Hepatocyte (in vitro differentiated cells): ENCODE measurements around the gene GOLGA8T.
"Not testable (repeated sequence)": the region's sequence is repeated elsewhere in the genome, so short reads cannot be mapped to it uniquely, and the experiment has no call there.

Experiments used
- EZH2 ChIP-seq: fragments of 200-600 bp; sonication (generic); IDR thresholded peaks from 2 replicates; pipeline ENCODE4 v1.6.1; 2016; ENCODE audit warnings: antibody characterized with exemption, mild to moderate bottlenecking, borderline replicate concordance
- EZH2phosphoT487 ChIP-seq: fragments of 200-600 bp; sonication (generic); IDR thresholded peaks from one replicate; pipeline ENCODE4 v1.6.1; 2018; ENCODE audit warnings: antibody characterized with exemption, mild to moderate bottlenecking, low read depth, moderate library complexity; ENCODE audit not compliant: unreplicated experiment, severe bottlenecking
- TF ChIP-seq, protein P1 (sequence below): fragments of 200-600 bp; sonication (generic); IDR thresholded peaks from 2 replicates; pipeline ENCODE4 v1.5.1; 2016; ENCODE audit warnings: antibody characterized with exemption, mild to moderate bottlenecking; ENCODE audit not compliant: poor library complexity

DNA sequence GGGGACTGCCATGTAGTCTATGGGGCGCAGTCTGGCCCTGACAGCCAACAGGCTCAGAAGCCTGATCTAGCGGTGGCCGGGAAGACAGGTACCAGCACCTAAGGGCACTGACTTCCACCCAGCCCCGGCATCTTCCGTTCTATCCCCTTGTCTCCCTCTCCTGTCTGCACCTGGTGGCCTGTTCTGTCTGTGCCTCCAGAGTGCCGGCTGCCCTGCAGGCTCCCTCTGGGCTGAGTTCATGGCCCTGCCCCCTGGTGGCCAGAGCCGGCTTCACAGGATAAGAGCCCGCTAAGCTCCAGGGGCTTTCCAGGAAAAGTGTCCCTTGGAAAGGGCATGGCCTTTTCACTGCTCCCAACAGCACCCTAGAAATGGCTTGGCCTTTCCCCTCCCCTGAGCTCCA lies 37.0 kb upstream of the GOLGA8T start:
- TF ChIP-seq EZH2, EZH2phosphoT487: not testable (repeated sequence)
- TF ChIP-seq, protein P1, sequence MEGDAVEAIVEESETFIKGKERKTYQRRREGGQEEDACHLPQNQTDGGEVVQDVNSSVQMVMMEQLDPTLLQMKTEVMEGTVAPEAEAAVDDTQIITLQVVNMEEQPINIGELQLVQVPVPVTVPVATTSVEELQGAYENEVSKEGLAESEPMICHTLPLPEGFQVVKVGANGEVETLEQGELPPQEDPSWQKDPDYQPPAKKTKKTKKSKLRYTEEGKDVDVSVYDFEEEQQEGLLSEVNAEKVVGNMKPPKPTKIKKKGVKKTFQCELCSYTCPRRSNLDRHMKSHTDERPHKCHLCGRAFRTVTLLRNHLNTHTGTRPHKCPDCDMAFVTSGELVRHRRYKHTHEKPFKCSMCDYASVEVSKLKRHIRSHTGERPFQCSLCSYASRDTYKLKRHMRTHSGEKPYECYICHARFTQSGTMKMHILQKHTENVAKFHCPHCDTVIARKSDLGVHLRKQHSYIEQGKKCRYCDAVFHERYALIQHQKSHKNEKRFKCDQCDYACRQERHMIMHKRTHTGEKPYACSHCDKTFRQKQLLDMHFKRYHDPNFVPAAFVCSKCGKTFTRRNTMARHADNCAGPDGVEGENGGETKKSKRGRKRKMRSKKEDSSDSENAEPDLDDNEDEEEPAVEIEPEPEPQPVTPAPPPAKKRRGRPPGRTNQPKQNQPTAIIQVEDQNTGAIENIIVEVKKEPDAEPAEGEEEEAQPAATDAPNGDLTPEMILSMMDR = not testable (repeated sequence)
